NOMO-1 treated with DMSO at 0.1 percent for 48 hours (cell line): ENCODE results near the gene LAIR2.
"Not testable (repeated sequence)": the region's sequence is repeated elsewhere in the genome, so short reads cannot be mapped to it uniquely, and the experiment has no call there.

ENCODE experiments used
- DNase-seq: peaks from one replicate; lab custom pipeline; 2025; ENCODE audit not compliant: unreplicated experiment; lab: John Stamatoyannopoulos, UW

LAIR2 gene

GRCh38 chr19:54492568-54492967, 10.1 kb upstream of the LAIR2 start:
- DNase-seq = no peak

GRCh38 chr19:54493056-54493455, 9.6 kb upstream of the LAIR2 start:
- not testable (repeated sequence) for DNase-seq

DNA sequence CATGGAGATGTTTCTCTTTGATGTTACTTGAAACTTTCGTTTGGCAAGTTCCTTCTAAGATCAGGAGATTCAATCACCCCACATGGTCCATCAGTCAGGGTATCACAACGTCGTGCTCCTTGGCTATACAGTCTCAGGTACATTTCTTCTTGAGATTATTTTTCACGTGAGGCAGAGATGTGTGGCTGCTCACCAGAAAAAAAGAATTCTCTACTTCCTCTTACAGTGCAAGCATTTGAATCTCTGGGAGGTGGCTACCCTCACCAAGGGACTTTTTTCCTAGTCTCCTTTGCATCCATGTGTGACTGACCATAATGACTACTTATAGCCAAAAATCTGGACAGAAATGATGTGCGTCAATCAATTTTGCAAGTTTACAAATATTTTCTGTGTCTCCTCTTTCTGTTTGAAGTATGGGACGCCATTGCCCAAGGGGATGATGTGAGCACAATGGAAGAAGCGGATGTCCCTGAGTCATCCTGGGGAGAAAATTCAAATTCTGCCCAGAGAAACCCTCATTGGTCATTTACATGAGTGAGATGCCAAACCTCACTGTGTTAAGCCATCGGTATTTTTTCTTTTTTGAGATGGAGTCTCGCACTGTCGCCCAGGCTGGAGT, 8.6 kb upstream of the LAIR2 start:
- no peak for DNase-seq

DNA sequence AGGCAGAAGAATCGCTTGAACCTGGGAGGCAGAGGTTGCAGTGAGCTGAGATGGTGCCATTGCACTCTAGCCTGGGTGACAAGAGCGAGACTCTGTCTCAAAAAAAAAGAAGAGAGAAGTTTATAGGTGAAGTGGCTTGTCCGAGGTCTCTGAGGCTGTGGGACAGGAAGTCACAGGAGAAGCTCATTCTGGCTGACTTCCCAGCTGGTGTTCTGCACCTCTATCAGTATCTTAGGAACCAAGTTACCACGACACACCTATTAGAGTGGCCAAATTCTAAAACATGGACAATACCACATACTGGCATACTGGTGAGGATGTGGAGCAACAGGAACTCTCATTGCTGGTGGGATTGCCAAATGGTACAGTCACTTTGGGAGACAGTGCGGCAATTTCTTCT, 7.3 kb upstream of the LAIR2 start:
- DNase-seq = not testable (repeated sequence)

GRCh38 chr19:54497747-54498450, 4.7 kb upstream of the LAIR2 start:
- DNase-seq = not testable (repeated sequence)

GRCh38 chr19:54498451-54498772, 4.2 kb upstream of the LAIR2 start:
- not testable (repeated sequence) for DNase-seq

- DNase-seq = not testable (repeated sequence)
Observed at GRCh38 chr19:54505542-54505941, 2.9 kb downstream of the LAIR2 start.

DNA sequence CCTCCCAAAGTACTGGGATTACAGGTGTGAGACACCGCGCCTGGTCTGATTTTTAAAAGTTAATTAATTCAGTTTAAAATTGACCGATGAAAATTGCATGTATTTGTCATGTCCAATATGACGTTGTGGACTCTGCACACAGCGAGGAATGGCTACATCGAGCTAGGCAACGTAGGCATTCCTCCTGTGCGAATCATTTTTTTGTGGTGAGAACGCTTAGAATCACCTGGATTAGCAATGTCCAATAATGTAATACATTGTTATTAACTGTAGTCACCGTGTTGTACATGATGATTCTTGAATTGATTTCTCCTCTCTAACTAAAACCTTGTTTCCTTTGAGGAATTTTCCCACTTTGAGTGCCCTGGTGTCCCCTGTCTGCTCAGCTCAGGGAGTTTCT, 3.4 kb downstream of the LAIR2 start:
- DNase-seq = no peak

DNA sequence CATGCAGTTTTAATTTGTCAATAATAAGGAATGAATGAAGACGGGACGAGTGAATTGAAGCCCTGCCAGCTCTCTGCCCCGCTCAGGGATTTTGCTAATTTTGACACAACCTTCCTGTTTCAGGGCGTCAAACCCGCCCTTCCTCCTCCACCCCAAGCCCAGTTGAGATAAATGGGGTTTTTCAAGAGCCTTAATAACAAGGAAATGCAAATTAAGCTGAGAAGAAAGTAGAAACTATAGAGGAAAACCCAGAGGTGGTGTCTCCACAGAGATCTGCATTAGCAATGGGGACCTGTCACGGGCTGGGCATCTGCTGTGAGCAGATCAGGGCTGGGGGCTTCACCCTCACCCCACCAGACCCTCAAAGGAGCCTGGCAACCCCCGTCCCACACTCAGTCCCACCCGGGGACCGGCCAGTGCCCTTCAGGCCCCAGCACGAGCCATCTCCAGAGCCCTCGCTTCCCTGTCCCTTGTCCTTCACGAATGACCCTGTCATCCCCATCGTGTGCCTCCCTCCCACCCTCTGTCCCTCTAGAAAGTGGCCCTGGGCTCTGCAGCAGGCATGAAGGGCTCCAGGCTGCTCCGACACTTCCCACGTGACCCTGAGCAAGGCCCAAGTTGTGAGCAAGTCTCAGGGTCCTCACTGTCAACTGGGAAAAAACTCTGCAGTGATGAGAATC, 4.5 kb downstream of the LAIR2 start:
- not testable (repeated sequence) for DNase-seq

- no peak for DNase-seq
Observed at GRCh38 chr19:54507824-54508223, 5.2 kb downstream of the LAIR2 start.

DNA sequence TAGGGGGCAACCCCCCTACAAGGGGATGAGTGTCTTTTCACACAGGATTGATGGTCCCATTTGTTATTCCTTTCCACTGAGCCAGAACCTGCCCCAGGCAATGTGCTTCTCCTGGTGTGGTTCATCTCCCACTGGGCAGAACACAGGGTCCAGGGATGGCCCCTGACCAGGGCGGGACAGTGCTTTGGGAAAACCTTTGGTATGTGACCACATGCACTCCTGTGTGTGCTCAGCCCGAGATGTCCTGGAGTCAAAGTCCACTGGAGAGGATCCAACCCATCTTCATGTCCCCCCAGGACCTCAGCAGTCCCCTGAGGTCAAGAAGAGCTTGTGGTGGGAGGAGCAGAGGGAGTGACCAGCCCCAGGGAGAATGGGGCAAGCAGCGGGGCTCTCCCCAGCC, 5.9 kb downstream of the LAIR2 start:
- not testable (repeated sequence) for DNase-seq

- not testable (repeated sequence) for DNase-seq
Observed at GRCh38 chr19:54509200-54509940, 6.7 kb downstream of the LAIR2 start.

- no peak for DNase-seq
Observed at GRCh38 chr19:54515156-54515555, 12.5 kb downstream of the LAIR2 start.

- peak; percentile 52 for DNase-seq
Observed at GRCh38 chr19:54517483-54517882, 14.9 kb downstream of the LAIR2 start.

DNA sequence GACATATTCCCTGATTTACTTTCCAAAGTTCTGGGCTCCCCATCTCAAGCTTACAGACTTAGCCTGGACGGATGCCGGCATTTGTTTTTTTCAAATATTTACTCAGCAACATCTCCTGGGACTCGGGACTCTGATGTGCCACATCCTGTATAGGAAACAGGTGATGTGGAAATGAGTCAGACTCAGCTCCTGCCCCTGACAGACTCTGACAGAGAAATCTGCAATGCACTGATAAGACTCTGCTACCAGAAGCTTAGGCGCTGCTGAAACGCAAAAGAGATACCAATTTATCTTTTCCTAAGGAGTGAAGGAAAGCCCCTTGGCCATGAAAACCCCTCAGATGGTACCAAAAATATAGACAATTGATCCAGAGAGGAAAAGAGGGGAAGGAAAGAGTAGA, 16.2 kb downstream of the LAIR2 start:
- no peak for DNase-seq

DNA sequence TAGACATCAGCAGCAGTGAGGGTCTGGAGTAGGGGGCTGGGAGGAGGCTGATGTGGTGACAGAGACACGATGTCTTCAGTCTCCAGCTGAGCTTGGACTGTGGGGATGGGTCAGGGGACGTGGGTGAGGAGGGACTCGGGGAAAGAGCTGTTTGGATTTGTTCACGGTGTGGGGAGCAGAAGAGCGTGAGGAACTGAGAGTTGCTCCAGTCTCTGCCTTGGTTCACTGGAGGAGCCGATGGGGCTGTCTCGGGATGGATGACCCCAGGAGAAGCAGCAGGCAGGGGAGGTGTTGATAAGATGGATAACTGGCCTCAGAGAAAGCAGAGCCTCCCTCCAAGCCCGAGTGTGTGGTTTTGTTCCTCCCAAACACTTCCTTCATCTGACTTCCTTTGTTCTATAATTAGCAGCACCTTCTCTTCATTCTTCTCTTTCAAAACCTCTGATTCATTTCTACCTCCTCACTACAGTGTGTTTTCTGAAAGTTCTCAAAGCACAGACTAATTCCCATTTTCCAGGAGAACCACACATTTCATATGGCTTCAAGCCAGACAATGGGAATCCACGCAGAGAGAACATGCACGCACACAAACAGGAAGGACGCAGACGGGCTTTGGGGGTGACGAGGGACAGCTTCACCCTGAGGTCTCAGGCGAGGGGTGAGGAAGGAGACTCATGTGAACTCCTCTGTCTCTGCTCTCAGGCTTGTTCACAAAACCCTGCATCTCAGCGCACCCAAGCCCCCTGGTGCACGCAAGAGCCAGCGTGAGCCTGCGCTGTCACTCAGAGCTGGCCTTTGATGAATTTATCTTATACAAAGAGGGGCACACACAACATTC, 18.6 kb downstream of the LAIR2 start:
- DNase-seq = peak; percentile 64

GRCh38 chr19:54521860-54522513, 19.4 kb downstream of the LAIR2 start:
- DNase-seq = no peak

- DNase-seq = no peak
Observed at GRCh38 chr19:54523403-54523802, 20.8 kb downstream of the LAIR2 start.

GRCh38 chr19:54525636-54526035, 23.0 kb downstream of the LAIR2 start:
- no peak for DNase-seq

- DNase-seq = no peak
Observed at GRCh38 chr19:54526972-54527371, 24.3 kb downstream of the LAIR2 start.
